Measurements from ENCODE around the gene SLC6A18. TPM values are rescaled to one million over a fixed set of nuclear protein-coding genes. Genes with fewer than 3 reads are reported as not detected.

SLC6A18 gene
- polyA plus RNA-seq, 1 donor, result not detected

DNA sequence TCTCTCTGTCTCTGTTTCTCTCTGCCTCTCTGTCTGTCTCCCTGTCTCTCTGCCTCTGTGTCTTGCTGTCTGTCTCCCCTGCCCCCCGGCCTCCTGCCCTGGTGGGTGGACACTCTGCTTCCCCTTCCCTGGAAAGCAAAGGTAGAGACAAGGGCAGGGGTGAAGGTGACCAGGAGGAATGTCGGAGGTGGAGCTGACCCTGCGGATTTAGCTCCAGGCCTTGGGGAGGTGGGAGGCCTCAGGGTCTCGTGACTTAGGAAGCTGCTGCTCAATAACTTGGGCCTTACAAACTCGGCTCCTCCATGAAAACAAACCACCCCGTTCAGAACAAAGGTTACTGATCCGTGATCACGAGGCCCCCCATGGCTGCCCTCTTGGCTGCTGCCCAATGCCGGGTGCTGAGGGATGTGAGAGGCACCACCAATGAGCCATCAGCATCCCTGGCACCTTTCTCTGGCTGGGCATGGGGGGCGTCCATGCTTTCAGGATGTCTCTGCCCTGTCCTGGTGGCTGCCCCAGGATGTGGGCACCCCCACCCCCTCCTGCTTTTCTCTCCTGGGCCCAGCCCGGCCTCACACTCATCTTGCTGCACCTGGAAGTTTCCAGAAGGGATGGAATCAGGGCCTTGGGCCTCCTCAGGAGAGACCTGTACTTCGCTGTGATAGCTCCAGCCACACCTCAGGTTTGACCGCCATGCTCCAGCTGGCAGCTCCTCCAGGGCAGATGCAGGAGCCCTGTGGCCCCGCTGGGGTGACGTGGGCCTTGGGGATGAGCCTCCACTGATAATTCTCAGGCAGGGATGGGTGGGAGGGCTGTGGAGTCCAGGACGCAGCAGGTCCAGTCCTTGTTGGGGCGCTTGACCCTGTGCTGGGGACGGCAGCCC lies 38.6 kb upstream of the SLC6A18 start:
- DNase-seq (ENCODE audit: low read depth), result no peak

- DNase-seq (ENCODE audit: low read depth), result no peak
These were observed 37.8 kb upstream of the SLC6A18 start for GRCh38 chr5:1187234-1187949.

DNA sequence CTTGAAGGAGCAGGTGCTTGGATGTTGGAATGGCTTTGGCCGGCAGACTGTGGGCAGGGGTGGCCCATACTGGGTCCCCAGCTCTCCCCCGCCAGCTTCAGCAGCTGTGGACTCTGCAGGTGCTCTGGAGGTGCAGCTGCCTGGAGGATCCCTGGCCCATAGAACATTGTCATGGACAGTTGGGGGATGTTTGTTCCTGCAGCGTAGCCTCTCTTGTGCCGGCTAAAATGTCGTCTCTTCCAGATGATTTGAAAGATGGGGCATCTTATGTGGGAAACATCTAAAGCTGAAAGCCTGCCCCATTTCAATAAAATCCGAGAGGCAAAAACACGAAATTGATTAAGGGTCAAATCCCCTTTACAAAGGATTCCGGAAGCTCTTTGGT lies 37.2 kb upstream of the SLC6A18 start:
- no peak for DNase-seq (ENCODE audit: low read depth)

GRCh38 chr5:1188464-1188863 lies 36.7 kb upstream of the SLC6A18 start:
- DNase-seq (ENCODE audit: low read depth), result no peak

DNA sequence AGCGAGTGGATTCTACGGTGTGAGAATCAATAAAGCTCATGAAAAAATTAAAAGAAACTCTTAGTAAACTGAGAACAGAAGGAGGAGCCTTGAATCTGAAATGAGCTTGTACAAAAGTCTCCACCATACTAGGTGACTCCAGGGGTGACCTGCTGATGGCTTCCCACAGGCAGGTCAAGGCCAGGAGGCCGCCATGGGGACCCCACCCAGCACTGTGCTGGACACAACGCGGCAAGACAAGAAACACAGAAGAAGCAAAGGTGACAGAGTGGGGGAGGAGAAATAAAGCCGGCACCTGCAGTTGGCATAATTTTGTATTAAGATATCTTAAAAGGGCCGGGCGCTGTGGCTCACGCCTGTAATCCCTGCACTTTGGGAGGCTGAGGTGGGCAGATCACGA lies 35.9 kb upstream of the SLC6A18 start:
- no peak for DNase-seq (ENCODE audit: low read depth)

GRCh38 chr5:1190278-1190677 lies 34.9 kb upstream of the SLC6A18 start:
- DNase-seq (ENCODE audit: low read depth), result no peak

- DNase-seq (ENCODE audit: low read depth), result no peak
These were observed 34.3 kb upstream of the SLC6A18 start for GRCh38 chr5:1190837-1191239.

- no peak for DNase-seq (ENCODE audit: low read depth)
These were observed 32.1 kb upstream of the SLC6A18 start for GRCh38 chr5:1192971-1193590.

DNA sequence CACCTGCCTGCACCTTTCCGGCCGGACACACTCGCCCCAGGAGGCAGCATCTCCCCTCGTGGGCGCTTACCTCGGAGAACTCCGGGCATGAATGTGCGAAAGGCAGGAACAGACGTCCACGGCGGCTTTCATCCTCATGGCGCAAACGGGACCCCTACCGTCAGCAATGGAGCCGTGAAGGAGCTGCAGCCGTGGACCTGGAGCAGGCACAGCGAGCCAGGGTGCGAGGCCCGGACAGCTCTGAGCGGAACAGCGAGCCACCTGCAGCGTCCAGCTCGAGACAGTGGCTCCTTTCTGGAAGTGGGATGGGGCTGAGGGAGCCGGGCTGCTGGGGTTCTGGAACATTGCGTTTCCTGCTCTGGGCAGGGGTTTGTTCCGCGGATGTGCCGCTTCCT lies 31.6 kb upstream of the SLC6A18 start:
- DNase-seq (ENCODE audit: low read depth), result no peak

DNA sequence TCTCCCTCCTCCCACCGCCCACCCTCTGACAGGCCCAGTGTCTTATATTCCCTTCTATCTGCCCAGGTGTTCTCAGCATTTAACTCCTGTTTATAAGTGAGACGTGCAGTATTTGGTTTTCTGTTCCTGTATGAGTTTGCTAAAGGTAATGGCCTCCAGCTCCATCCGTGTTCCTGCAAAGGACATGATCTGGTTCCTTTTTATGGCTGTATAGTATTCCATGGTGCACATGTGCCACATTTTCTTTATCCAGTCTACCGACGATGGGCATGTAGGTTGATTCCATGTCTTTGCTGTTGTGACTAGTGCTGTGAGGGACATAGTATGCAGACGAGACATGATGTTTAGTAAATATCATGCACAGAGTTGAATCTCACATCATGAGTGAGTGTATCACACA lies 30.8 kb upstream of the SLC6A18 start:
- no peak for DNase-seq (ENCODE audit: low read depth)

GRCh38 chr5:1195439-1195838 lies 29.7 kb upstream of the SLC6A18 start:
- DNase-seq (ENCODE audit: low read depth), result no peak

DNA sequence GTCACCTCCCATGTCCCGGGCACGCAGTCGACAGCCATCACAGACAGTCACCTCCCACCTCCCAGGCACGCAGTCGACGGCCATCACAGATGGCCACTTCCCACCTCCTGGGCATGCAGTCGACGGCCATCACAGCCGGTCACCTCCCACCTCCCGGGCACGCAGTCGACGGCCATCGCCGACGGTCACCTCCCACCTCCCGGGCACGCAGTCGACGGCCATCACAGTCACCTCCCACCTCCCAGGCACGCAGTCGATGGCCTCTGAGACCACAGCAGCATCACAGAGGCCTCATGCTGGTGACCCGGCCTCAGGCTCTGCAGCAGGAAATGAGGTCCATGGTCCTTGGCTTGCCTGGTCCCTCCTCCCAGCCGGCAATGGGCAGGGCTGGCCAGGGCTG lies 29.3 kb upstream of the SLC6A18 start:
- DNase-seq (ENCODE audit: low read depth), result no peak

DNA sequence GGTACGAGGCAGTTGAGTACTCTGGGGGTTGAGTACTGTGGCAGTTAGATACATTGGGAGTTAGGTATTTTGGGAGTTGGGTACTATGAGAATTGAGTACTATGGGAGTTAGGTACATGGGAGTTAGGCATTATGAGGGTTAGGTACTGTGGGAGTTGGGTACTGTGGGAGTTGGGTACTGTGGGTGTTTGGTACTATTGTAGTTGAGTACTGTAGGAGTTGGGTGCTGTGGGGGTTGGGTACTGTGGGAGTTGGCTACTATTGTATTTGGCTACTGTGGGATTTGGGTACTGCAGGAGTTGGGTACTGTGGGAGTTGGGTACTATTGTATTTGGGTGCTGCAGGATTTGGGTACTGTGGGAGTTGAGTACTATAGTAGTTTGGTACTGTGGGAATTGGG lies 28.6 kb upstream of the SLC6A18 start:
- no peak for DNase-seq (ENCODE audit: low read depth)

DNA sequence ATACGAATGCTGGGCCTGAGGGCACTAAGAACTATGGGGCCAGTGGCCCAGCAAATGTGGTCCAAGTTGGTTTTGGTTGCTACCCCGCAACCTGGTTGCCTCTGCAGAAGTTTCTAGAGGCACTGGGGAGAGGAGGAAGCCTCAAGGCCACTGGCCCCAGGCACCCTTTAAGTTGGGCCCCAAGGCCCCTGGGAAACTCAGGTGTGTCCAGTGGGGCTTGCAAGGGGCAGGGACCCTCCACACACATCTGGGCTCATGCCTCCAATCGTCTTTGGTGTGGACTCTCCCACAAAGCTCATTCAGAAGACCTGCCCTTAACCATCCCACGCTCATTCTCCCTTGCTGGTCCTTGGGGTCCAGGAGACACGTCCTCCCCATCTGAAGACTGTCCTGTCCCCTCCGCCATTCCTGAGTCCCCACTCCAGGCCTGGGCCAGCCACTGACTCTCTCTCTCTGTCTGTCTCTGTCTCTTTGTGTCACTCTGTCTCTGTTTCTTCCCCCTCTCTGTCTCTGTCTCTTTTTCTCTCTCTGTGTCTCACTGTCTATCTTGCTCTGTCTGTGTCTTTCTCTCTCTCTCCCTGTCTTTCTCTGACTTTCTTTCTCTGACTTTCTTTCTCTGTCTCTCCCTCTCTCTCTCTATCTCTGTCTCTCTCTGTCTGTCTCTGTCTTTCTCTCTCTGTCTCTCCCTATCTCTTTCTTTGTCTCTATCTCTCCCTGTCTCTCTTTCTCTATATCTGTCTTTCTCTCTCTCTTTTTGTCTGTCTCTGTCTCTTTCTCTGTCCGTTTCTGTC lies 27.1 kb upstream of the SLC6A18 start:
- no peak for DNase-seq (ENCODE audit: low read depth)

DNA sequence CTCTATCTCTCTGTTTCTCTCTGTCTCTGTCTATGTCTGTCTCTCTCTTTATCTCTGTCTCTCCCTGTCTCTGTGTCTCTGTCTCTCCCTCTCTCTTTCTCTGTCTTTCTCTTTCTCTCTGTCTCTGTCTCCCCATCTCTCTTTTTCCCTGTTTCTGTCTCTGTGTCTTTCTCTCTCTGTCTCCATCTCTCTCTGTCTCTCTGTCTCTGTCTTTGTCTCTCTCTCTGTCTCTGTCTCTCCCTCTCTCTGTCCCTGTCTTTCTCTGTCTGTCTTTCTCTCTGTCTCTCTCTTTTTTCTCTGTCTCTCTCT lies 25.9 kb upstream of the SLC6A18 start:
- no peak for DNase-seq (ENCODE audit: low read depth)

GRCh38 chr5:1199649-1200494 lies 25.3 kb upstream of the SLC6A18 start:
- no peak for DNase-seq (ENCODE audit: low read depth)

DNA sequence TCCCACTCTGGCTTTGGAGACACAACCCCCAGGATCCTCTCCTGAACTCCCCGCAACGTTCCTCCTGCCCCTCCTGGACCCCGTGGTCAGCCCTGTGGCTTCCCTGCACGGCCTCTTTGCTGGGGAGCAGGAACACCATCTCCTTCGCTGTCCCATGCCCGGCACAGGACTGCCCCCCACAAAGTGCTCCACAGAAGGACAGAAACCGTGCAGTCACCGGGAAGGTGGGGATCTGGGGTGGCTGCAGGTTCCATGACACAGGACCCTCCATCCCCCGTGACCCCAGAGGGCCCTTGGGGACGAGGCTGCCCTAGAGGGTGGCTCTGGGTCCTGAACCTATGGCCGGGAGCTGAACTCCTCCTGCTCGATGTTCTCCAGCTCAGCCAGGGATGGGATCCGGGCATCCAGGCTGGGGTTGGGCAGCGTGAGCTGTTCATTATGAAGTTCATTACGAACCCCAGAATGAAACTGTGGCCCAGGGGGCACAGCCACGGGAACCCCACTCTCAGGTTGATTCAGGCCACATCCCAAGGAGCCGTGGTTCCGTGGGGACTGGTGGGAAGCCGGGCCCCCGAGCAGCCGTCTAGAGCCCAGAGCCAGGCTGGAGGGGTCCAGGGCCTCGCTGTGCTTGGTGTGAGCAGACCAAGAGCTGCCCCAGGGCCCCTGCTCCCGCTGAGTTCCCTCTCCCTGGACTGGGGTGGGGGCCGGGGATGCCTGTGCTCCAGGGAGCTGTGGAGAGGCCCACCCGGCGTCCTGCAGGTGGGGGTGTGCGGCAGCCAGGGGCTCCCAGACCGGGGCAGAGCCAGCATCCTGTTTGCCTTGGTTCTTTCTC lies 24.5 kb upstream of the SLC6A18 start:
- no peak for DNase-seq (ENCODE audit: low read depth)

GRCh38 chr5:1201327-1202025 lies 23.7 kb upstream of the SLC6A18 start, which contains the start of gene SLC6A19:
Gene SLC6A19 (plus strand): TSS chr5:1201595. CDS start chr5:1201651, 56 bp downstream.
- DNase-seq (ENCODE audit: low read depth), result no peak

DNA sequence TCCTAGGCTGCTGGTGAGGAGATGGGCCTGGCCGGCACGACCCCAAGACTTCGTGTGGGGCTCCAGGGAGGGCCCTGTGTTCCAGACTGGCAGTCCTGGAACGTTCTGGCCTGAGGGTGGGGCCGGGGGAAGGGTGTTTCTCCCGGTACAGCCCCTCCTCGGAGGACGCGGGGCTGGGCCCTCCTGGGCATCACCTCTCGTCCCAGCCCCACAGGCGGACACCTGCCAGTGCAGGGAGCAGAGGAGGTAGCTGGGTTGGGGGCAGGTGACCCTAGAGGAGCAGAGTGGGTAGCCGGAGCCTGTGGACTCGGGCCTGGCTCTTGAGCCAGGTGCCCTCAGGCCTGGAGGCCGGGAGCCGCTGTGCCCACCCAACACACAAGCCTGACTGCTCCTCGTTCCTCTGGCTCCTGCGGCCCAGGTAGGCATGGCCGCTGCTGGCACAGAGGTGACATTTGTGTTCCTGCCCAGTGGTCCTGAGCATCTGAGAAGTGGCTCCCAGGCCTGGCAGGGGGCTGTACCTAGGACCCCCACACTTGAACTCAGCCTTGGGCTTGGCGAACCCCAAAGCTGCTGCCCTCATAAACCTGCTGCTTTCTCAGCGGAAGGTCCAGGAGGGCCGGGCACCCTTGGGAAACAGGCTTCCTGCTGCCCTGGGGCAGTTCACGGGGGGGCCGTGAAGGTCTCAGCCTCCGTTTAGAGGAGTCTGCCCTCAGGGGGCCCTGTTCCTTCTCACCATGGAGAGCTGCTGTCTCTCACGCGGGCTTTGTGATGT lies 23.0 kb upstream of the SLC6A18 start:
- no peak for DNase-seq (ENCODE audit: low read depth)

Measured in forelimb muscle (tissue), 1 donor.